GM19372 (cell line): ENCODE measurements around the gene CTNNA1.

ENCODE experiments used
- ATAC-seq: cut with Tn5 transposase; IDR thresholded peaks from one replicate; pipeline ENCODE4 v1.9.1; 2021; ENCODE audit warnings: mild to moderate bottlenecking, low read depth, moderate library complexity; ENCODE audit not compliant: unreplicated experiment

CTNNA1 gene

GRCh38 chr5:138843316-138844124 is 90.3 kb downstream of the CTNNA1 start:
- ATAC-seq, result no peak

- no peak for ATAC-seq
Observed at GRCh38 chr5:138844125-138844461, 90.9 kb downstream of the CTNNA1 start.

DNA sequence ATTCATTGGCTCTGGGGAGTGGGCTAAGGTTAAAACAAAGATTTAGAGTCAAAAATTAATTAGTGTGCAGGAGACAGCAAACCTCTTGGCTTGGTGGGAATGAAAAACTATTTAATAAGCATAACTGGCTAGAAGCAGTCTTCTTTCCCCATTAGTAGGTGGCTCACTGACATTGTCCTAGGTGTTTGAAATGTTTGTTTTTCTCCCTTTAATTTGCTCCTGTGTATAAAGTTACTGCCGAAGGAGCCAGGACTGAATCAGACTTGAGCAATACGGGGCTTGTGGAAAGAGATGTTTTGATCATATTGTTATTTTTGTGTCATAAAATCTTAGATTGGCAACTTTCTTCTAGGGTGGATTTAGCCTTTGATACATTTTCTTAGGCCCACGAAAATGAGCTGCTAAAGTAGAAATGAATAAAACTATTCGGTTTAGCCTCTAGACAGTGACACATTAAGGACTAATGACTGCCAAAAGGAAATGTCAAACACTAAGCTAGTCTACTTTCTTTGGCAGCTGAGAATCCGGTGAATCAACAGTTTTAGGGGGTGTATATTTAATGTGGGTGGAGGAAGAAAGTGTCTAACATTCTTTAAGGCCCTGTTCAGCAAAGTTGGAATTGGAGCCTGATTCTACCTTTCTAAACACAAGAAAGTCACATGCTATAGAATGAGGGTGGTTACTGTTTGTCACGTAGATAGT is 91.7 kb downstream of the CTNNA1 start:
- no peak for ATAC-seq

- ATAC-seq, result no peak
Observed at GRCh38 chr5:138849439-138849838, 96.2 kb downstream of the CTNNA1 start.

DNA sequence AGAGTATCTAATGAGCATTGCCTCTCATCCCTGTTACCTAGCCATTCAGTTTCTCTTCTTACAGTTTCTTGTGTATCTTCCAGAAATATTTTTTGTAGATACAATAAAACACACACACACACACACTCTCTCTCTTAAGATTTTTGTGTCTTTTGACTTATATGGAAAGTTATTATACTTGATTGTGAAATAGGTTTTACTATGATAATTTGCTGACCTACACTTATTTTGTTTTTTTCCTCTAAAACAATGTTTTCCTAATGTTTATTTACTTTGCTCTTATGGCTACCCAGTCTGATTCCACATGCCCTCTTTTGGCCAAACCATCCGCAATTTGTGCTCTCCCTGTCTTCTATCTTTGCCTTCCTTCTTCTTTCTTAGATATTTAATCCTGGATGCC is 96.7 kb downstream of the CTNNA1 start:
- ATAC-seq, result no peak

- no peak for ATAC-seq
Observed at GRCh38 chr5:138850865-138851435, 97.7 kb downstream of the CTNNA1 start.

DNA sequence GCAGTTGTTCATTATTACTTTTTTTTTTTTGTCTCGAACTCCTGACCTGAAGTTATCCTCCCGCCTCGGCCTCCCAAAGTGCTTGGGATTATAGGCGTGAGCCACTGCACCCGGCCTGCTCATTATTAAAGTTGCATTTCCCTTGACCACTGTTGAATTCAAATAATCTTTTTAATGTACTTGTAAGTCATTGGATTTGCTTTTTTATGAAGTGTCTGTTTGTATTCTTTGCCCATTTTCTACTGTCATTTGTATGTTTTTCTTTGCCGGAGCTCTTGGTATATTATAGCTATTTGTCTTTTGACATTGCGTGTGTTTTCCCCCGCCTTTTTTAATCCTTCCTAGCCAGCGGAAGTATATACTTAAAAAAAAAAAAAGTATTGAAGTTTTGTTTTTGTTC is 99.9 kb downstream of the CTNNA1 start:
- no peak for ATAC-seq

- no peak for ATAC-seq
Observed at GRCh38 chr5:138867011-138867410, 113.8 kb downstream of the CTNNA1 start.

DNA sequence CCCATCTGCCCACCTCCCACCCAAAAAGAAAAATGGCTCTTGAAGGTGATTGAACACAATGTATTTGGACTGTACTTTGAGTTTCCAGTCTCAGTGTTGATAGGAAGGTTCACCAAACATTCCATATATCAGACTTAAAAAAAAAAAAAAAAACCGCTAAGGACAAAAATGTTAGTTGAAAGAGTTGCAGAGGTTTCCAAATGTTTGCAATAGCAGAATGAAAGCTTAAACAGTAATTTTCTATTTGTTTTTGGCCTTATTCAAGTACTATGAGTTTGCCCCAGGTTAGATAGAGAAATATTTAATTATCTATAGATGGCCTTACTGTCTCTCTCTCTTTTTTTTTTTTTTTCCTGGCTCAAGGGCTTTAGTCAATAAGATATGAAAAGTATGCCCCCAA is 115.8 kb downstream of the CTNNA1 start:
- no peak for ATAC-seq

DNA sequence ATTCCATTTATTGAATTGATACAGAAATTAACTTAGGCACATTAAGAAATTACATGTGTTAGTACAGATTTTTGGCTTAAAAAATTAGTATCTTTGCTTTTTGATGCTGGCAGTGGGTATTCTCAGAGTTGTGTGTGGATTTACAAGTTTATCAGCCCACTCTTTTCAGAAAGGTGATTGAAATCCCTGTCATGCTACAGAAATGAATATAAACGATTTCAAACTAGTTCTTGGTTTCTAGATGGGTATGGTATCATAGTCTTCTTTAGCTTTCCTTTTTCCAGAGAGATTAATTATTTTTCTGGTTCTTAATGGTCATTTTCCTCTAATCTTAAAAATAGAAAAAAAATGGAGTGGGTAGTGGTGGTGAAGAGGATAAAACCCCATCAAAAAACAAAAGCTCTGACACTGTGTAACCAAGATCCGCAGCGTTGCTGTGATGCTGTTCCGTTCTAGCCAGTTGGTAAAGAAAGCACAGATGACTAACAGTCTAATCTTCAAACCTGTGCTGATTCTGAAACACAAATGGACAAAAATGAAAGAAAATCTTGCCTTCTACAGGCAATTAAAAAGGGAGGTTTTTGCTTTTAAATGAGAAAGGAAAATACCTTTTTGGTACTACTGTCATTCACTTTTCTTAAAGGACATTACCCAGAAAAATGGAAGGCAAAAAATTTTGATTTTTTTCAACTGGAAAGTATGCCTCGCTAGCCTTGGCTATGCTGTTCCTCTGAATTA is 116.7 kb downstream of the CTNNA1 start:
- ATAC-seq, result no peak

GRCh38 chr5:138870611-138871010 is 117.4 kb downstream of the CTNNA1 start:
- no peak for ATAC-seq

DNA sequence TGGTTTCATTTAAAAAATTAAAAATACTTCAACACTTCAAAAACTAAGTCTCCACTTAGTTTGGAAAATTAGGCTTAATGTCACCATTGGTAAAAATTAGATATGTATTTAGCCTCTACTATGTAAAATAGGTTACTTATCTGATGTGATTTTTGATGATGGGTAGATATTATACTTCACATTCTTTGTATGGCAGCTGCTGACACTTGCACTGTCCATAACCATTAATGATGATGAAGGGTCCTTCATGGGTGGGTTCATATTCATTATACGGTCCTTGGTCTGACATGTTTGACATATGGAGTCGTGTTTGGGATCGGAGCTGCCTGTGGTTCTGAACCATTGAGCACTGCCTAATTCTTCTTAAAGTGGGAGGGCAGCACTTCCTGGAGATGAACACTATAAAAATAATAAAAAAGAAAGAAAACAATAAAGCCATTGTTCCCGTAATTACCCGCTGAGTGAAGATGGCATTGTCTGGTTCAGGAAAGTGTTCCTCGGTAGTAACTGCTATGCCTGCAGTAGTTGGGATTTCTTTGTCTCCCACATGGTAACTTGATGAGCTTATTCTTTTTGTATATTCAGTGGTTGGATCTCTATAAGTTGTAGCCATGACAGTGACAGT is 119.7 kb downstream of the CTNNA1 start:
- ATAC-seq, result no peak

GRCh38 chr5:138873466-138874221 is 120.4 kb downstream of the CTNNA1 start:
- no peak for ATAC-seq

- ATAC-seq, result no peak
Observed at GRCh38 chr5:138874241-138874640, 121.0 kb downstream of the CTNNA1 start.

DNA sequence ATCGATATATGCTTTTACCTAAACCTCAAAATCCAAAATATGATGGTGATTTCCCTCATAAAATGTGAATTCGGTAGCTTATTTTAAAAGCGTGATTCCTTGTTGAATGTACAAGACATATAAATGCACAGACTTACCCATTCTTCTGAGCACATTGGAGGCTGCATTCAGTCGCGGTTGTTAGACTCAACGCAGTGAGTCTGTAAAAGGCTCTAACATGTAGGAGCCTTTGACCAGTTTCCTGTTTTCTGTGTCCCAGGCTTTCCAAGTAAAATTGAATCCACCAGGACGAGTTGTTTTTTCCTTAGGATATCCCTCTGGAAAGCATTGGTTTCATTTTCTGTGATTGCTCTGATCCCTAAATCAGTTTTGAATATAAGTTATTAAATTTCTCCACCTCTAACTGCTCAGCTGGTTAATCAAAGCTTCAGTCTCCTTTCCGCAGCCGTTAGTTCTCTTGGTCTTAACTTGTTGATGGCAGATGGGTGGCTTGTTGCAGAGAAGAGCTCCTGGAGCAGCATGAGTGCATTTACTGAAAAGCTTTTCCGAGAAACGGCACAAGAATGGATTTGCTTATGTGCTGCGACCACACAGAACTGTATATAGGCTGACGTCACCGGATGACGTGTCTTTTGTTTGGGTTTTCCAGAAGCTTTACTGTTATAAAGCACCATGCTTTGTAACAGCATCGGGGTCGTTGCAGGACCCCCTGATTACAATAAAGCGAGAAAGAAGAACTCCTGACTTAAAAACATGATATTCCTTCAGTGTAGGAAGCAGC is 121.7 kb downstream of the CTNNA1 start, which contains the start of gene LRRTM2:
Gene LRRTM2, minus strand, starts transcription at position 565 of the 781 bp plus-strand sequence. Its CDS starts 424 bp downstream, at position 141.
- no peak for ATAC-seq

GRCh38 chr5:138875552-138875875 is 122.3 kb downstream of the CTNNA1 start:
- ATAC-seq, result no peak

DNA sequence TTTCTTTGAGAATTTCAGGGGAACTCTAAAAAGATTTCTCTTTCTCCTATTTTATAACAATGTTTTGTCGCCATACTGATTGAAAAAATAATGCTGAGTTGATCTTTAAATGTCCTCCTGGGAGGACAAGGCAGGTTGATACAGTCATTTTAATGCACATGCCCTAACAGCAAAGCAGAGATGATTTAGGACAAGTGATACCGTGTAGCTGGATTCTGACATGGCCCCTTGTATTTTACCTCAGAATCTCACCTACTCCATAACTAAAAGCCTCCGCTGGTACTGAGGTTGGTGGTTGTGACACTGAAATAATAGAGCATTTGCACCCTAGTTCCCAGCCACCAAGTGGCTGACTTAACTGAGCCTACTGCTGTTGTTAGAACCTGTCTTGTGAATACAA is 122.7 kb downstream of the CTNNA1 start:
- ATAC-seq, result no peak

GRCh38 chr5:138876811-138877210 is 123.6 kb downstream of the CTNNA1 start:
- no peak for ATAC-seq
